GM10248 (cell line): Measurements from ENCODE around the gene TIMM23B.
A peak's percentile ranks its signal among the peaks of the same experiment; 100 is the strongest.
"Not testable (repeated sequence)": the region's sequence is repeated elsewhere in the genome, so short reads cannot be mapped to it uniquely, and the experiment has no call there.

Source experiments
- CTCF ChIA-PET: fragments of 300-600 bp; sonication (Branson Sonifier 250); formaldehyde crosslinking; extraction: SDS; loops from one replicate; lab custom pipeline; 2021; ENCODE audit warnings: antibody characterized with exemption; lab: Yijun Ruan, JAX
- POLR2A ChIA-PET: fragments of 350-650 bp; sonication (Branson Sonifier 250); formaldehyde crosslinking; extraction: SDS; loops from one replicate; lab custom pipeline; 2020; ENCODE audit warnings: antibody characterized with exemption; lab: Yijun Ruan, JAX
- DNase-seq: peaks from one replicate; pipeline ENCODE4 v3.0.0; 2012; ENCODE audit errors: extremely low spot score

Gene TIMM23B

GRCh38 chr10:49941447-49942338 is at the start of gene TIMM23B, which contains the start of gene PARG:
Gene TIMM23B (plus strand): TSS chr10:49942053. CDS start chr10:49942195, 142 bp downstream.
Gene PARG (minus strand): TSS chr10:49942027. CDS start chr10:49941725, 302 bp downstream.
- POLR2A ChIA-PET, CTCF ChIA-PET: not testable (repeated sequence)

GRCh38 chr10:49899999-49900398 is 41.9 kb upstream of the TIMM23B start:
- POLR2A ChIA-PET, DNase-seq, CTCF ChIA-PET: not testable (repeated sequence)

More at GRCh38 chr10:49941447-49942338, at the start of gene TIMM23B, which contains the start of gene PARG:
- peak; percentile 65 for DNase-seq

- CTCF ChIA-PET, DNase-seq, POLR2A ChIA-PET: not testable (repeated sequence)
Measured at GRCh38 chr10:49900406-49900805, 41.4 kb upstream of the TIMM23B start.

- DNase-seq, POLR2A ChIA-PET: not testable (repeated sequence)
Measured at GRCh38 chr10:49903829-49904228, 38.0 kb upstream of the TIMM23B start.

GRCh38 chr10:49908290-49909080 is 33.4 kb upstream of the TIMM23B start:
- POLR2A ChIA-PET, CTCF ChIA-PET, DNase-seq: not testable (repeated sequence)

More at GRCh38 chr10:49903829-49904228, 38.0 kb upstream of the TIMM23B start:
- CTCF ChIA-PET: not testable (repeated sequence)

GRCh38 chr10:49910295-49910694 is 31.6 kb upstream of the TIMM23B start:
- POLR2A ChIA-PET, DNase-seq, CTCF ChIA-PET: not testable (repeated sequence)

- CTCF ChIA-PET, DNase-seq, POLR2A ChIA-PET: not testable (repeated sequence)
Measured at GRCh38 chr10:49916451-49916850, 25.4 kb upstream of the TIMM23B start.

GRCh38 chr10:49917927-49918326 is 23.9 kb upstream of the TIMM23B start:
- POLR2A ChIA-PET, DNase-seq, CTCF ChIA-PET: not testable (repeated sequence)

- CTCF ChIA-PET, DNase-seq, POLR2A ChIA-PET: not testable (repeated sequence)
Measured at GRCh38 chr10:49922041-49922440, 19.8 kb upstream of the TIMM23B start.

- CTCF ChIA-PET, DNase-seq, POLR2A ChIA-PET: not testable (repeated sequence)
Measured at GRCh38 chr10:49923572-49923971, 18.3 kb upstream of the TIMM23B start.

- CTCF ChIA-PET, POLR2A ChIA-PET, DNase-seq: not testable (repeated sequence)
Measured at GRCh38 chr10:49931276-49931675, 10.6 kb upstream of the TIMM23B start.

GRCh38 chr10:49931959-49932728 is 9.7 kb upstream of the TIMM23B start:
- CTCF ChIA-PET, POLR2A ChIA-PET, DNase-seq: not testable (repeated sequence)

GRCh38 chr10:49942339-49942705 is 469 bp downstream of the TIMM23B start:
- CTCF ChIA-PET, POLR2A ChIA-PET, DNase-seq: not testable (repeated sequence)

- POLR2A ChIA-PET: interaction anchor here (0.7 kb wide), 1 partner anchor 410 kb away, joined by 6 read pairs; no protein-coding TSS in a partner anchor
- CTCF ChIA-PET, DNase-seq: not testable (repeated sequence)
Measured at GRCh38 chr10:49943607-49944006, 1.8 kb downstream of the TIMM23B start.

- DNase-seq, CTCF ChIA-PET, POLR2A ChIA-PET: not testable (repeated sequence)
Measured at GRCh38 chr10:49948142-49948541, 6.3 kb downstream of the TIMM23B start.

GRCh38 chr10:49948737-49949136 is 6.9 kb downstream of the TIMM23B start:
- POLR2A ChIA-PET, CTCF ChIA-PET, DNase-seq: not testable (repeated sequence)

- POLR2A ChIA-PET, CTCF ChIA-PET, DNase-seq: not testable (repeated sequence)
Measured at GRCh38 chr10:49952006-49952405, 10.2 kb downstream of the TIMM23B start.
